ENCODE measurements around the gene OGFR. TPM values are rescaled to one million over a fixed set of nuclear protein-coding genes. Genes with fewer than 3 reads are reported as not detected.

Gene OGFR
- total RNA-seq, 1 donor from 2014 or later: 96.5 TPM

DNA sequence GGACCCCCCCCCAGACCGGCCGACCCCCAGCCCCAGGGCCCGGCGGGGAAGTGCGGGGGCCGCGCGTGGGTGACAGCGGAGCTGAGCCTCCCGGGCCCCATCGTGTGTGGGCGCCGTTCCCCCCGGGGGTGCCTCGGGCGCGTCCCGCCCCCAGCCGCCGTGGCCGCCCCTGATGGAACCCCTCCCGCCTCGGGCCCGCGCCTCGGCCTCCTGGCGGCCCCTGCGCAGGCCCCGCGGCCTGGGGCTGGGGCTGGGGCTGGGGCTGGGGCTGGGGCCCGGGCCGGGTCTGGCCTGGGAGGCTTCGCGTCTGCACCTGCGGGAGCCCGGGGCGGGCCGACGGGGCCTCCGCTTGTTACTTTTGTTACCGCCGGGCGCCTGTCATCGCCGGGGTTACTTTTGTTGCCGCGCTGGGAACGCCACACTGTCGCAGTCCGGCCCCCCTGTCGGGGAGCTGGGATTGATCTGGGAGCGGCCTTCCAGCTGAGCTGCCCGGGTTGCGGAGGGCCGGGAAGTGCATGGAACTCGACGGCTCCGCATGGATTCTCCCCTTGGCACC lies 598 bp downstream of the OGFR start:
- no peaks in the 10 kb centered on the region for H3K27me3 Mint-ChIP-seq (ENCODE audit: low read depth, unreplicated experiment)
- DNase-seq (ENCODE audit: low read depth) (no peak), FAIRE-seq (no peak)
- Histone ChIP-seq H3K4me3 (ENCODE audit: insufficient read depth, low read depth, low read length) (peak overlapping the region; percentile 77), H3K27me3 (ENCODE audit: insufficient read depth, low read length) (no peaks in the 10 kb centered on the region), H3K36me3 (ENCODE audit: insufficient read depth, low read length) (peaks cover 13% of the 10 kb centered on the region), H2AFZ (ENCODE audit: low read depth, low read length) (peak overlapping the region; percentile 41), H3K4me1 (ENCODE audit: insufficient read depth, low read length) (peaks cover 13% of the 10 kb centered on the region), H3K9ac (ENCODE audit: low read length) (peak overlapping the region; percentile 87), H4K20me1 (ENCODE audit: insufficient read depth, low read length) (peaks cover 49% of the 10 kb centered on the region), H3K79me2 (ENCODE audit: insufficient read depth, low read length) (peaks cover 29% of the 10 kb centered on the region), H3K4me2 (ENCODE audit: low read length) (peak overlapping the region; percentile 96), H3K27ac (ENCODE audit: low read depth, low read length) (peak overlapping the region; percentile 6), H3K9me3 (ENCODE audit: insufficient read depth, low read depth, low read length) (no peaks in the 10 kb centered on the region)
- peaks cover 9% of the 10 kb centered on the region for H3K36me3 Mint-ChIP-seq (ENCODE audit: low read depth, unreplicated experiment)
- peak overlapping the region; percentile 34 for H3K27ac Mint-ChIP-seq (ENCODE audit: unreplicated experiment)
- no peaks in the 10 kb centered on the region for H3K9me3 Mint-ChIP-seq (ENCODE audit: unreplicated experiment)
- peak overlapping the region; percentile 87 for H3K4me3 Mint-ChIP-seq (ENCODE audit: unreplicated experiment)
- peaks cover 10% of the 10 kb centered on the region for H3K4me1 Mint-ChIP-seq (ENCODE audit: low read depth, unreplicated experiment)
- TF ChIP-seq EZH2 (IDR thresholded peaks at IDR 0.05; ENCODE audit: insufficient read depth, low read length): no peak
- TF ChIP-seq, protein P1, sequence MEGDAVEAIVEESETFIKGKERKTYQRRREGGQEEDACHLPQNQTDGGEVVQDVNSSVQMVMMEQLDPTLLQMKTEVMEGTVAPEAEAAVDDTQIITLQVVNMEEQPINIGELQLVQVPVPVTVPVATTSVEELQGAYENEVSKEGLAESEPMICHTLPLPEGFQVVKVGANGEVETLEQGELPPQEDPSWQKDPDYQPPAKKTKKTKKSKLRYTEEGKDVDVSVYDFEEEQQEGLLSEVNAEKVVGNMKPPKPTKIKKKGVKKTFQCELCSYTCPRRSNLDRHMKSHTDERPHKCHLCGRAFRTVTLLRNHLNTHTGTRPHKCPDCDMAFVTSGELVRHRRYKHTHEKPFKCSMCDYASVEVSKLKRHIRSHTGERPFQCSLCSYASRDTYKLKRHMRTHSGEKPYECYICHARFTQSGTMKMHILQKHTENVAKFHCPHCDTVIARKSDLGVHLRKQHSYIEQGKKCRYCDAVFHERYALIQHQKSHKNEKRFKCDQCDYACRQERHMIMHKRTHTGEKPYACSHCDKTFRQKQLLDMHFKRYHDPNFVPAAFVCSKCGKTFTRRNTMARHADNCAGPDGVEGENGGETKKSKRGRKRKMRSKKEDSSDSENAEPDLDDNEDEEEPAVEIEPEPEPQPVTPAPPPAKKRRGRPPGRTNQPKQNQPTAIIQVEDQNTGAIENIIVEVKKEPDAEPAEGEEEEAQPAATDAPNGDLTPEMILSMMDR (IDR thresholded peaks at IDR 0.05; ENCODE audit: insufficient read depth, low read depth, low read length): no peak

DNA sequence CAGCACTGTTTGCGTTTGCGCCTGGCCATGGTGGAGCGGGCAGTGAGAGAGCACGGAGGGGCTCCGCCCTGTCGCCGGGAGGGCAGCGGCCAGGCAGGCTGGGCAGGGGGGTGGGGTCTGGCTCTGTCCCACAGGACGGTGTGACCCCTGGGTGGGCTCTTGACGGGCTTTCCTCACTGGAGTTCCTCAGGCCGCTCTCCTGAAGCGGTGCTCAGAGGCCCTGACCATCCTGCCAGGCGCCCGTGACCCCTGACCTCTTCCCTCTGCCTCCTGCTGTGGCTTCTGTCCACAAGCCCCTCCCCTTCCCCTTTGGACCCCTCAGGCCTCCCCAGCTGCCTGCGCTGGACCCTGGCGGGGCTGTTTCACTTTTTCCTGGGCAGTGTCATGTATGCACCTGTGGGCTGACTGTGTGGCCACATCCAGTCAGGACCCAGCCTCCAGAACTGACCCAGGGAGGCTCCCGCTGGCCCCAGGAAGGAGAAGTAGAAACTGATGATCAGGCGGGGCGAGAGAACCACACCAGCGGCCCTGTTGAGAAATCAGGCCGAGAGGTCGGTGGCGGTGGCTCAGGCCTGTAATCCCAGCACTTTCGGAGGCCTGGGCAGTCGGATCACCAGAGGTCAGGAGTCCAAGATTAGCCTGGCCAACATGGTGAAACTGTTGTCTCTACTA lies 1.2 kb downstream of the OGFR start:
- H3K4me3 Mint-ChIP-seq (ENCODE audit: unreplicated experiment): peak overlapping the region; percentile 87
- TF ChIP-seq, protein P1 (IDR thresholded peaks at IDR 0.05; ENCODE audit: insufficient read depth, low read depth, low read length): no peak
- no peak for TF ChIP-seq EZH2 (IDR thresholded peaks at IDR 0.05; ENCODE audit: insufficient read depth, low read length)
- no peaks in the 10 kb centered on the region for H3K9me3 ChIP-seq (ENCODE audit: insufficient read depth, low read depth, low read length)
- no peak for FAIRE-seq
- DNase-seq (ENCODE audit: low read depth): no peak
- peak overlapping the region; percentile 87 for H3K9ac ChIP-seq (ENCODE audit: low read length)
- H3K27me3 Mint-ChIP-seq (ENCODE audit: low read depth, unreplicated experiment): no peaks in the 10 kb centered on the region
- no peaks in the 10 kb centered on the region for H3K9me3 Mint-ChIP-seq (ENCODE audit: unreplicated experiment)
- peak overlapping the region; percentile 41 for H2AFZ ChIP-seq (ENCODE audit: low read depth, low read length)
- peaks cover 29% of the 10 kb centered on the region for H3K79me2 ChIP-seq (ENCODE audit: insufficient read depth, low read length)
- peaks cover 13% of the 10 kb centered on the region for H3K4me1 ChIP-seq (ENCODE audit: insufficient read depth, low read length)
- H3K4me2 ChIP-seq (ENCODE audit: low read length): peak overlapping the region; percentile 96
- H3K4me1 Mint-ChIP-seq (ENCODE audit: low read depth, unreplicated experiment): peaks cover 10% of the 10 kb centered on the region
- H3K27ac ChIP-seq (ENCODE audit: low read depth, low read length): peak overlapping the region; percentile 6
- peak overlapping the region; percentile 77 for H3K4me3 ChIP-seq (ENCODE audit: insufficient read depth, low read depth, low read length)
- H3K36me3 Mint-ChIP-seq (ENCODE audit: low read depth, unreplicated experiment): peaks cover 8% of the 10 kb centered on the region
- no peaks in the 10 kb centered on the region for H3K27me3 ChIP-seq (ENCODE audit: insufficient read depth, low read length)
- peak overlapping the region; percentile 41 for H3K27ac Mint-ChIP-seq (ENCODE audit: unreplicated experiment)
- peaks cover 10% of the 10 kb centered on the region for H3K36me3 ChIP-seq (ENCODE audit: insufficient read depth, low read length)
- H4K20me1 ChIP-seq (ENCODE audit: insufficient read depth, low read length): peaks cover 48% of the 10 kb centered on the region

Measured in astrocyte (in vitro differentiated cells and primary cell).